A673 (cell line): ENCODE measurements around the gene GRAPL.
"Not testable (repeated sequence)": the region's sequence is repeated elsewhere in the genome, so short reads cannot be mapped to it uniquely, and the experiment has no call there.

Experiments
- EZH2 ChIP-seq: fragments of 200-600 bp; sonication (generic); IDR thresholded peaks from 2 replicates; pipeline ENCODE4 v1.6.1; 2017; ENCODE audit warnings: borderline replicate concordance, low read depth, mild to moderate bottlenecking, mixed read lengths, antibody characterized with exemption, low read length; ENCODE audit not compliant: poor library complexity, severe bottlenecking
- TF ChIP-seq, protein P1 (sequence below): fragments of 300-800, 200-600 bp; sonication (generic); conservative IDR thresholded peaks from 2 replicates; pipeline ENCODE4 v1.5.1; 2017; ENCODE audit warnings: low read depth, mild to moderate bottlenecking, antibody characterized with exemption, low read length, moderate library complexity, mixed read lengths

DNA sequence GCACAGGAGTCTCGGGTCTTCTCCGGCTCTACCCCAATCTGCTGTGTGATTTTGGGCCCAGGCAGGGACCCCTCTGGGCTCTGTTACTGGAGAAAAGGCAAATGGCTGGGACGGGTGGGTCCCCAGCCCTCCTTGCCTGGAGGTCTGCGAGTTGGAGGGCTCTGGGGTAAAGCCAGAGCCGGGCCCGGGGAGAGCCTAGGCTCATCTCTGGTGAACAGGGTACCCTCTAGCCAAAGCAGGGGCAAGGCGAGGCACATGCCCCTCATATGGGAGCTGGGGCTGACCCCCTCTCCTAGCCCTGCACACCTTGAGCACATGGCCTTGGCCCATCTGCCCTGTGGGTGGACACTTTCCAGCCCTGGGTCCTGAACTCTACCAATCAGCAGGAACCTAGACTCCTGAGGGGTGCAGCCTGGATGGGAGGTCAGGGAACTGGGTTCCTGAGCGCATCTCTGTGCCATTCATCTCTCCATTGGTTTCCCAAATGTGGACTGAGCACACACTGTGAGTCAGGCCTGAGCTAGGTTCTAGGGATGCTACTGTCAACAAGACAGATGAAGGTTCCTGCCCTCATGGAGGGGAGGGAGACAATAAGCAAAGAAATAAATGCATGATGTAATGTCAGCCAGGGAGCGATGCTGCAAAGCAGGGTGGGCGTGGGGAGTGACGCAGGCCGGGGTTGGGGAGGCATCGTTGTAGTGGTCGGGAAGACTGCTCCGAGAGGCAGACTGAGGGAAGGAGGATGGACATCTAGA, 33.5 kb upstream of the GRAPL start:
- TF ChIP-seq, protein P1, sequence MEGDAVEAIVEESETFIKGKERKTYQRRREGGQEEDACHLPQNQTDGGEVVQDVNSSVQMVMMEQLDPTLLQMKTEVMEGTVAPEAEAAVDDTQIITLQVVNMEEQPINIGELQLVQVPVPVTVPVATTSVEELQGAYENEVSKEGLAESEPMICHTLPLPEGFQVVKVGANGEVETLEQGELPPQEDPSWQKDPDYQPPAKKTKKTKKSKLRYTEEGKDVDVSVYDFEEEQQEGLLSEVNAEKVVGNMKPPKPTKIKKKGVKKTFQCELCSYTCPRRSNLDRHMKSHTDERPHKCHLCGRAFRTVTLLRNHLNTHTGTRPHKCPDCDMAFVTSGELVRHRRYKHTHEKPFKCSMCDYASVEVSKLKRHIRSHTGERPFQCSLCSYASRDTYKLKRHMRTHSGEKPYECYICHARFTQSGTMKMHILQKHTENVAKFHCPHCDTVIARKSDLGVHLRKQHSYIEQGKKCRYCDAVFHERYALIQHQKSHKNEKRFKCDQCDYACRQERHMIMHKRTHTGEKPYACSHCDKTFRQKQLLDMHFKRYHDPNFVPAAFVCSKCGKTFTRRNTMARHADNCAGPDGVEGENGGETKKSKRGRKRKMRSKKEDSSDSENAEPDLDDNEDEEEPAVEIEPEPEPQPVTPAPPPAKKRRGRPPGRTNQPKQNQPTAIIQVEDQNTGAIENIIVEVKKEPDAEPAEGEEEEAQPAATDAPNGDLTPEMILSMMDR = not testable (repeated sequence)
- TF ChIP-seq EZH2 = not testable (repeated sequence)
